Upper lobe of right lung (tissue), 1 donor: Measurements from ENCODE around the gene FUOM. TPM values are rescaled to one million over a fixed set of nuclear protein-coding genes. Genes with fewer than 3 reads are reported as not detected.
"Not testable (repeated sequence)": the region's sequence is repeated elsewhere in the genome, so short reads cannot be mapped to it uniquely, and the experiment has no call there.

Experiments used
- ATAC-seq: fragments of 200-7000 bp; cut with Tn5 transposase; one replicate; pipeline ENCODE4 v1.9.1; 2020; ENCODE audit warnings: mild to moderate bottlenecking, moderate library complexity
- DNase-seq: peaks from one replicate; pipeline ENCODE4 v3.0.0-alpha.2; 2020
- H3K27ac ChIP-seq: fragments of 200-600 bp; one replicate; pipeline ENCODE4 v1.8.0; 2022
- H3K27me3 ChIP-seq: fragments of 200-600 bp; one replicate; pipeline ENCODE4 v1.8.0; 2022; ENCODE audit warnings: mild to moderate bottlenecking
- H3K36me3 ChIP-seq: fragments of 200-600 bp; one replicate; pipeline ENCODE4 v1.8.0; 2022
- H3K4me1 ChIP-seq: fragments of 200-600 bp; one replicate; pipeline ENCODE4 v1.8.0; 2022
- H3K4me3 ChIP-seq: fragments of 200-600 bp; one replicate; pipeline ENCODE4 v1.8.0; 2022; ENCODE audit warnings: mild to moderate bottlenecking
- H3K9me3 ChIP-seq: fragments of 200-600 bp; one replicate; pipeline ENCODE4 v1.8.0; 2022
- CTCF ChIP-seq: fragments of 200-600 bp; IDR thresholded peaks from one replicate; pipeline ENCODE4 v1.8.0; 2022; ENCODE audit warnings: antibody characterized with exemption
- intact Hi-C: fragments of 100-400 bp; cut with DNase I; formaldehyde crosslinking; loops from one replicate; pipeline ENCODE4 v1.11.0; 2022
- total RNA-seq: library from RNA; stranded (reverse); fragmentation: NEBNext Ultra II Directional; extraction: Animal tissue kit (Norgen Biotek cat#: 25700); gene quantifications from one replicate; pipeline ENCODE4 v1.2.1, GENCODE V29; 2021
- donor health status: DM: no; HTN: yes; CAD: no; lungs with severe emphysema.

Gene FUOM
- total RNA-seq, 1 donor from 2014 or later, result 21.2 TPM

GRCh38 chr10:133378251-133379096 lies 20.7 kb upstream of the FUOM start:
- H3K4me3 ChIP-seq, result peak overlapping the region; percentile 81
- ATAC-seq (peak; percentile 84), DNase-seq (peak; percentile 90)
- H3K9me3 ChIP-seq, result no peaks in the 10 kb centered on the region
- TF ChIP-seq CTCF, result no peak
- peaks cover 15% of the 10 kb centered on the region for H3K4me1 ChIP-seq
- no peaks in the 10 kb centered on the region for H3K36me3 ChIP-seq
- peak overlapping the region; percentile 82 for H3K27ac ChIP-seq
- H3K27me3 ChIP-seq, result no peaks in the 10 kb centered on the region
- intact Hi-C loops, result no loop called here

- H3K27me3 ChIP-seq, result no peaks in the 10 kb centered on the region
- no peaks in the 10 kb centered on the region for H3K9me3 ChIP-seq
- no peak for TF ChIP-seq CTCF
- DNase-seq (no peak), ATAC-seq (no peak)
- peak overlapping the region; percentile 82 for H3K27ac ChIP-seq
- peaks cover 15% of the 10 kb centered on the region for H3K4me1 ChIP-seq
- H3K36me3 ChIP-seq, result no peaks in the 10 kb centered on the region
- H3K4me3 ChIP-seq, result peak overlapping the region; percentile 81
- intact Hi-C loops, result no loop called here
These were observed 20.0 kb upstream of the FUOM start for GRCh38 chr10:133377818-133378250.

GRCh38 chr10:133377025-133377817 lies 19.4 kb upstream of the FUOM start:
- Histone ChIP-seq H3K9me3 (no peaks in the 10 kb centered on the region), H3K36me3 (no peaks in the 10 kb centered on the region), H3K4me1 (peaks cover 17% of the 10 kb centered on the region), H3K27ac (no peak overlapping the region), H3K27me3 (no peaks in the 10 kb centered on the region), H3K4me3 (no peak overlapping the region)
- no peak for ATAC-seq
- no peak for TF ChIP-seq CTCF
- intact Hi-C loops, result no loop called here
- no peak for DNase-seq

GRCh38 chr10:133376183-133376582 lies 18.4 kb upstream of the FUOM start:
- H3K36me3 ChIP-seq, DNase-seq, H3K27ac ChIP-seq, H3K4me3 ChIP-seq, ATAC-seq, H3K27me3 ChIP-seq, intact Hi-C loops, H3K9me3 ChIP-seq: not testable (repeated sequence)
- H3K4me1 ChIP-seq, result peaks cover 19% of the 10 kb centered on the region

GRCh38 chr10:133375357-133376115 lies 17.7 kb upstream of the FUOM start:
- H3K4me1 ChIP-seq, result peaks cover 19% of the 10 kb centered on the region
- DNase-seq (no peak), ATAC-seq (no peak)
- no peaks in the 10 kb centered on the region for H3K9me3 ChIP-seq
- intact Hi-C loops, result no loop called here
- TF ChIP-seq CTCF, result no peak
- no peak overlapping the region for H3K4me3 ChIP-seq
- peaks cover 4% of the 10 kb centered on the region for H3K36me3 ChIP-seq
- H3K27me3 ChIP-seq, result no peaks in the 10 kb centered on the region
- H3K27ac ChIP-seq, result no peak overlapping the region
